NCI-H446 (cell line): Measurements from ENCODE around the gene MPP4.

Experiments
- DNase-seq, 2 experiments: peaks; one replicate each; lab custom pipeline; 2025; lab: John Stamatoyannopoulos, UW

The MPP4 gene

GRCh38 chr2:201698588-201699226 lies at the start of gene MPP4:
MPP4 (minus strand) TSS chr2:201698644; CDS start chr2:201693954, 4,690 bp downstream.
- DNase-seq, result no peak

- DNase-seq, result no peak
Measured at GRCh38 chr2:201746551-201746950, 48.1 kb upstream of the MPP4 start.

- DNase-seq, result no peak
Measured at GRCh38 chr2:201735486-201735885, 37.0 kb upstream of the MPP4 start.

DNA sequence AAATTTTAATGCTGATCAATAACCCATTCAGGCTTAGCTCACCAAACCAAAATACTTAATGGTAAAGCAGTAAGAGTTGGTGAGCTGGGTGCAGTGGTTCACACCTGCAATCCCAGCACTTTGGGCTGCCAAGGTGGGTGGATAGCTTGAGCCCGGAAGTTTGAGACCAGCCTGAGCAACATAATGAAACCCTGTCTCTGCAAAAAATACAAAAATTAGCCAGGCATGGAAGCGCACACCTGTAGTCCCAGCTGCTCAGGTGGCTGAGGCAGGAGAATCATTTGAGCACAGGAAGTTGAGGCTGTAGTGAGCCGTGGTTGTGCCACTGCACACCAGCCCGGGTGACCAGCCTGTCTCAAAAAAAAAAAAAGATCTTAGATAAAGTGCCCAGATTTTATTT lies 35.7 kb upstream of the MPP4 start:
- no peak for DNase-seq

DNA sequence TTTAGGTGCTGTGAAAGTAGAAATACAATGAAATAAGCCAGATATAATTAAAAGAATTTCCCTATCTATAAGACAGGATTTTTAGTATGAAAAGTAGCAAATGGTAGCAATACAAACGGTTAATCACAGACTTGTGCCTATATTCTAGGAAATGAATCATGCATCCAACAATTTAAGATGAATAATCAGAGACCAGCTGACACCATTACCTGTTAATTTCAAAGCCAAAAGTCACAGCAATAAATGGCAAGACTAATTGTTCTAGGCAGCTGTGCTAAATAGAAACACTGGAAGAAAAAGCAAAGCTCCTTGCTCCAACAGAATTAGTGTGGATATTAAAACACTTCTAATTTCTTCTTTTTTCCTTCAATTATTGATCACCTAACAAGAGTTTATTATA lies 35.1 kb upstream of the MPP4 start:
- no peak for DNase-seq

DNA sequence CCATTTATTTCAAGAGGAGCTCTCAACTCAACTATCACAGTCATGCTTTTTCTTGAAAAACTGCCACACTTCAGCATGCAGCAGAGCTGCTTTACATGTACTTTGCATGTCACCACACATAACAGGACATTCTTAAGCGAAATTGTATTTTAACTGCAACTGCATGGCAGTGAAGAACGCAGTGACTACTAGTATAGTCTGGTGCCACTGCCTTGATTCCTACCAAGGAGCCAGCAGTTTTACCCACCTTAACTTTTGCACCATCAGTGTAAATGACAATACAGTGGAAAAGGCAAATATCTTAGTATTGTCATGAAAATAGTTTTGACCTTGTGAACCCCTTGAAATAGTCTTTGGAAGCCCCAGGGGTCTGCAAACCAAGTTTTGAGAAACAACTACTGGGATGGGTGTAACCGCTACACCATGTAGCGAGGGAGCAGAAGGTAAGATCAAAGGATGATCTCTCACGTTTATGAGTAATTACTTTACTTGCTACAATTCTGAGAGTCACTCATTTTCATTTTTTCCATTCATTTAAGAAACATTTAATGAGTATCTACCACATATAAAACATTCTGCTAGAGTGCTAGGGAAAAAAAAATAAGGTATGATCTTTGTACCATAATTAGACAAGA lies 32.3 kb upstream of the MPP4 start:
- DNase-seq, result no peak

- no peak for DNase-seq
Measured at GRCh38 chr2:201715459-201715858, 17.0 kb upstream of the MPP4 start.

- DNase-seq, result no peak
Measured at GRCh38 chr2:201712726-201713125, 14.3 kb upstream of the MPP4 start.

DNA sequence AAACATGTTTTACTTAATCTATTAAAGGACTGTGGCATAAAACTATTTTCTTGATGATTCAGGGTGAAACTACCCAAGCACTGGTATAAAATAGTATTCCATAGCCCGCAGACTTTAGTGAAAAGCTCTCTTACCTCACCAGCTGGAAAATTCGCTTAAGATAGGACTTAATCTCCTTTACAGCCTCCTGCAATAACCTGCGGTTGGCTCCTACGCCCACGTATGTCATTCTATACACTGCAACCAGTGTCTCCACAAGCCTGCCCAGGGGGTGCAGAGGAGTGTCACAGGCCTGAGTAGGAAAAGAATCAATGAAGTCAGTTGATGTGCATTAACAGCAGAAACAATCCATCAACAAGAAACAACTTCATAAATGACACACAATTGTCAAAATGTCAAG lies 11.3 kb upstream of the MPP4 start:
- DNase-seq, result no peak

- DNase-seq, result no peak
Measured at GRCh38 chr2:201709049-201709448, 10.6 kb upstream of the MPP4 start.

DNA sequence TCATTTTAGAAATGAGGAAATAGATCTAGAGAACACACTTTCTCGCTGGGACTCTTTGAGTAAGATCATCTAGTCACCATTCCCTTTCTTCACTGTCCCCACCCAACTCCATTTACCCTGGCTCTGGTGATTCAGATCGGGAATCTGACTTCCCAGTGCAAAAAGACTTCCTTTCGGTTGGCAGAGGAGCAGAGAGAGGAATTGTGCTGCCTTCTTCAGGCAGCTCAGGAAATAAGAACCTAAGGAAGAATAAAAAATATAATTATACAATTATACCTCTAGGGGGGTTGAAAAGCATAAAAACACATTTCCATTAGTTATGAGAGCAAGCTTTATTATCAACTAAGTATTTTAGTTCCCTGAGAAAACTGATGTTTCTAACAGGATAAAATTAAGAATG lies 9.3 kb upstream of the MPP4 start:
- no peak for DNase-seq

- DNase-seq, result no peak
Measured at GRCh38 chr2:201707142-201707541, 8.7 kb upstream of the MPP4 start.

DNA sequence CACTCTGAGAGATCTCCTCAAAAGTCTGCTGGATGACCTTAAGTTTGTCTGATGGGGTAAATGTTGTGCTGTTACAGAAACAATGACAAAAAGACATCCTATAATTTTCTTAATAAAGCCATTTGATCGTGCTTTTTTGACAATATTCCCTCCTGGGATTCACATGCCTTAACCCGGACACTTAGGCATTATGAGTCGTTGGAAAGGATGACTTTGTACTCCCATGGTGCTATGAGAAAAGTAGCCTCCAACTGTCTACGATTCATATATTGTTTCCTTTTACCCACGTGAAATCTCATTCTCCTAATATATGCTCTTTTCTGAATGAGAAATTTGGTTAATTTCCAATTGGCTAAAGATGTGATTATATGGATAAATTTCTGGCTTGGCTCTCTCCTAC lies 6.1 kb upstream of the MPP4 start:
- no peak for DNase-seq

GRCh38 chr2:201701646-201702045 lies 3.2 kb upstream of the MPP4 start:
- no peak for DNase-seq

DNA sequence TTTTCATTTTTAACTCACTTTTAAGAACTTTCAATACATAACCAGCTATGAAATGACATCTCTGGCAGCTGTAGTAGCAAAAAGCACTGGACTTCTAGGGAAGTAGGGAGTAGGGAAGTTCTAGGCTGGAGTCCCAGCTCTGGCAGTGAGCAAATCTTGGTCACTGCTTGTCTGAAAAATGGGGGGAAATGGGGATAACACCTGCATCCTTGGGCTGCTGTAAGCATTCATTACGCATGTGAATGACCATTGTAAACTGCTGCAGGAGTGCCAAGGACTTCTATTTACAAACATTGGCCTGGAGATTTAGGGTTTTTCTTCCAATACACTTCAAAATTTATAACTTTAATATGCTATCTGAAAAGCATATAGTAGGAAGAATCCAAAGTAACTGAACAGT lies 972 bp upstream of the MPP4 start:
- no peak for DNase-seq

GRCh38 chr2:201697899-201698298 lies 545 bp downstream of the MPP4 start:
- DNase-seq, result no peak

GRCh38 chr2:201696151-201696659 lies 2.2 kb downstream of the MPP4 start:
- peak; percentile 3 to 53 for DNase-seq

DNA sequence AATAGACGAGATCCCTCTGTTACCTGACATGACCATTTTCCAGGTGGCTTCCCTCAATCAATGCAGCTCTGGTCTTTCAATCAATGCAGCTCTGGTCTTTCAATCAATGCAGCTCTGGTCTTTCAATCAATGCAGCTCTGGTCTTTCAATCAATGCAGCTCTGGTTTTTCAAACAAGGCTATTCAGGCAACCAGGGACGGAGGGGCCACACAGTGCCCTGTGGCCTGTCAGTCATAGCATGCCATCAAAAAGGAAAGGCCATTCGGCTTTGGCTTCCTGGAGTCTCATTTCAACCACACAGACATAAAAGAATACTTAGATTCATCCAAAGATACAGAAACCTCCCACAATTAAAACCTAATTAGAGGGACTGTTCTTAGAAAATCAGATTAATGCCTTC lies 13.3 kb downstream of the MPP4 start:
- no peak for DNase-seq

DNA sequence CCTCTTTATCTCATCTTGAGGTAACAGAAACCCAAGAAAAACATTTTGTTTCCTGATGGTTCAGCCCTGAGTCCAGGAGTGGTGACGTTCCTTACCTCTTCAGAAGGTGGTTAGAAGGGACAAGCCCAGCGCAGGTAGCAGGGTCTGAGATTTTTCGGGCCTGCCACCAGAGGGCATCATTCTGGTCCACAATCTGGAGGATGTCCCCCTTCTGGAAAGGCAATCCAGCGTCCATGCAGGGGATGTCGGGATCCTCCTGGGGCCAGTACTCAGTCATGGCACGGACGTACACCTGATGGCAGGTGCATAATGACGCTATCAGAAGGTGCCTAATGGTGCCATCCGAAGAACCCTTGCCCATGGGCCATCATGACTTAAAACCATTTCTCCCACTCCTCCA lies 17.7 kb downstream of the MPP4 start:
- DNase-seq, result peak in 1 of 2 experiments; percentile 4

DNA sequence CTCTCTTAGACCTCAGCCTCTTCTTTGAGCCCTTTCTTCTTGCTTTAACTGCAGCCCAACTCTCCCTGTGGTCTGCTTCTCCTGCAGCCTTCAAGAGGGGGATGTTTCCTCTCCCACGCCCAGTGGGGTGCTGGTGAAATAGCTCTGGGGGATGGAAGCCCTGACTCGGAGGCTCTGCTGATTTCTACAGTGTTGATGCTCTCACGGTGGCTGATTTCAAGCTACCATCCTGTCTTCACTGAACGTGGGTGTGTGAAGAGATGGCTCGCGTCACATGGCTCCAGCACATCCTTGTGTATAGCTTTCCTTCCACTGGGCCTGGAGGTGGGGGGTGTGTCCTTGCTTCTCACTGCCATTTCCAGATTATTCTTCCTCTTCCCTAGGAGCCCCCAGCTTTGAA lies 20.0 kb downstream of the MPP4 start:
- DNase-seq, result no peak

- DNase-seq, result no peak
Measured at GRCh38 chr2:201675454-201675853, 23.0 kb downstream of the MPP4 start.

DNA sequence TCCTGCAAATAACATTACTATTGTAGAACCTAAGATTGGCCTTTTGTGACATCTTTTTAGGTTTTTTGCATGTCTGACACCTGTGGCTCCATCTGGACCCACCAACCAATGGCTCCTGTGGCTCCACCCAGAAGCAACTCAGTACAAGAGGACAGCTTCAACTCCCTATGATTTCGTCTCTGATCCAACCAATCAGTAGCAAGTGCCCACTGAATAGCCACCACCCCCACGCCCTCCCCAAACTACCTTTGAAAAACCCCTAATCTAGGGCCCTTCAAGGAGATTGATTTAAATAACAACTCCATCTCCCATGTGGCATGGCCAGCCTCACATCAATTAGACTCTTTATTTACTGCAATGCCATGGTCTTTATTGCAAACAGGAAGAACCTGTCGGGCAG lies 23.6 kb downstream of the MPP4 start:
- no peak for DNase-seq

DNA sequence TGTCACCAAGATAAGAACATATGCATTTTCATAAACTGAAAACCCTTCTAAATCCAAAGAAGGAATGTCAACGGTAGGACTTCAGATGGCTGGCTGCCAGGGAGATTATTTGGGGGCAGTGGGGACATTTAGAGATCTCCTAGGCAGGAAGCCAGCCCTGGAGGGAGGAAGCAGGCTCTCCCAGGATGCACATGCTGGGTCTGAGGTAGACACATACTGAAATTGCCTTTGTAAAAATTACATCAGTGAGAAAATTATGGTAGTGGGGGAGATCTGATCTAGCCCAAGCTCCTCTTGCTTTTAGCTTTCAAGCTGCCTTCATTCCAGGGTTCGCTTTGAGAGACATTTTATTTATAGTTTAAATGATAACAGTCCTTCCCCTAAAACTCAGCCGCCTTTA lies 24.1 kb downstream of the MPP4 start:
- DNase-seq, result no peak

DNA sequence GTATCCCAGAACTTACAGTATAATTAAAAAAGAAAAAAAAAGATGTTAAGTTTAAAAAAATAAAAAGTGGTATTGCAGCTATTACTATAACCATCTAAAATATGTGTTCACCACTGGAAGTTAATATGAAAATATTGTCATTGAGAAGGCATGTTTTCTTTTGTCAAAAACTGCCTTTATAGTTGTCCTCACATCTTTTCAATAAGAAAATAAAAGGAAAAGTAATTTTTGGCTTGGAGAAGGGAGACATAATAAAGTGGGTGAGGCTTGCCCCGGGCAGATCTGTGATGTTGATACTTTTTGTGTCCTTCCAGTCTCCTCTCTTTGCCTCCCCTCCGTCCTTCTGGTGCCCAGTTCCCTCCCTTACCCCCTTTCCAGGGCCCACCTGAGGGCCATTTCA lies 24.9 kb downstream of the MPP4 start:
- DNase-seq, result no peak
